SK-N-SH treated with all-trans-retinoic acid at 6 μM for 48 hours (cell line): ENCODE measurements around the gene WNT9B.

Experiments used
- ATAC-seq: fragments of 200-7000 bp; cut with Tn5 transposase; 3 replicates; pipeline ENCODE4 v1.9.1; 2020; ENCODE audit warnings: mild to moderate bottlenecking, moderate library complexity
- ARNTL ChIP-seq: fragments of 450-650 bp; formaldehyde crosslinking; IDR thresholded peaks from 2 replicates; pipeline ENCODE4 v1.5.0; 2020; ENCODE audit warnings: low read depth, mild to moderate bottlenecking, moderate library complexity, borderline replicate concordance
- CREB5 ChIP-seq: fragments of 250-450 bp; sonication (Bioruptor Pico); IDR thresholded peaks from 2 replicates; pipeline ENCODE4 v1.5.1; 2020; ENCODE audit warnings: low read depth, mild to moderate bottlenecking, moderate library complexity
- CSDC2 ChIP-seq: fragments of 250-450 bp; sonication (Bioruptor Pico); IDR thresholded peaks from 2 replicates; pipeline ENCODE4 v1.5.0; 2020; ENCODE audit warnings: mild to moderate bottlenecking, moderate library complexity
- CSRNP3 ChIP-seq: fragments of 250-450 bp; sonication (Bioruptor Pico); IDR thresholded peaks from 2 replicates; pipeline ENCODE4 v1.5.1; 2021; ENCODE audit warnings: mild to moderate bottlenecking, moderate library complexity
- ESRRG ChIP-seq: fragments of 250-450 bp; sonication (Bioruptor Pico); IDR thresholded peaks from 2 replicates; pipeline ENCODE4 v1.6.1; 2021; ENCODE audit warnings: mild to moderate bottlenecking
- GLIS3 ChIP-seq: fragments of 250-450 bp; sonication (Bioruptor Pico); IDR thresholded peaks from 2 replicates; pipeline ENCODE4 v1.5.0; 2020; ENCODE audit warnings: mild to moderate bottlenecking, moderate library complexity
- ISL1 ChIP-seq: fragments of 250-450 bp; sonication (Bioruptor Pico); IDR thresholded peaks from 2 replicates; pipeline ENCODE4 v2.1.2; 2022; ENCODE audit warnings: mild to moderate bottlenecking, moderate library complexity
- OSR1 ChIP-seq: fragments of 250-450 bp; sonication (Bioruptor Pico); IDR thresholded peaks from 2 replicates; pipeline ENCODE4 v1.8.0; 2022; ENCODE audit warnings: moderate library complexity, mild to moderate bottlenecking, inconsistent platforms
- POU6F1 ChIP-seq: fragments of 250-450 bp; sonication (Bioruptor Pico); IDR thresholded peaks from 2 replicates; pipeline ENCODE4 v1.8.0; 2021; ENCODE audit warnings: low read depth, mild to moderate bottlenecking, moderate library complexity, borderline replicate concordance
- PPARA ChIP-seq: fragments of 250-450 bp; sonication (Bioruptor Pico); IDR thresholded peaks from 2 replicates; pipeline ENCODE4 v1.5.0; 2020; ENCODE audit warnings: mild to moderate bottlenecking, borderline replicate concordance
- RARB ChIP-seq: fragments of 250-450 bp; sonication (Bioruptor Pico); IDR thresholded peaks from 2 replicates; pipeline ENCODE4 v1.8.0; 2021; ENCODE audit warnings: mild to moderate bottlenecking, moderate library complexity
- SNAI2 ChIP-seq: fragments of 250-450 bp; sonication (Bioruptor Pico); IDR thresholded peaks from 2 replicates; pipeline ENCODE4 v1.5.0; 2020; ENCODE audit warnings: mild to moderate bottlenecking, moderate library complexity
- TCF4 ChIP-seq: fragments of 250-450 bp; sonication (Bioruptor Pico); IDR thresholded peaks from 2 replicates; pipeline ENCODE4 v1.8.0; 2021; ENCODE audit warnings: mild to moderate bottlenecking, moderate library complexity, borderline replicate concordance
- TOX ChIP-seq: fragments of 250-450 bp; sonication (Bioruptor Pico); IDR thresholded peaks from 2 replicates; pipeline ENCODE4 v1.8.0; 2021; ENCODE audit warnings: mild to moderate bottlenecking, moderate library complexity, borderline replicate concordance
- TSHZ2 ChIP-seq: fragments of 250-450 bp; sonication (Bioruptor Pico); IDR thresholded peaks from 2 replicates; pipeline ENCODE4 v1.5.0; 2020; ENCODE audit warnings: mild to moderate bottlenecking, moderate library complexity
- ZC3H10 ChIP-seq: fragments of 250-450 bp; sonication (Bioruptor Pico); IDR thresholded peaks from 2 replicates; pipeline ENCODE4 v1.5.1; 2021; ENCODE audit warnings: mild to moderate bottlenecking, moderate library complexity
- ZFP3 ChIP-seq: fragments of 250-450 bp; sonication (Bioruptor Pico); IDR thresholded peaks from 2 replicates; pipeline ENCODE4 v1.5.0; 2020; ENCODE audit warnings: mild to moderate bottlenecking, moderate library complexity
- ZFP30 ChIP-seq: fragments of 450-650 bp; formaldehyde crosslinking; IDR thresholded peaks from 2 replicates; pipeline ENCODE4 v1.5.0; 2022; ENCODE audit warnings: mild to moderate bottlenecking, moderate library complexity
- ZNF565 ChIP-seq: fragments of 450-650 bp; formaldehyde crosslinking; conservative IDR thresholded peaks from 2 replicates; pipeline ENCODE4 v1.5.0; 2020; ENCODE audit warnings: low read depth, mild to moderate bottlenecking, moderate library complexity
- ZNF70 ChIP-seq: fragments of 450-650 bp; formaldehyde crosslinking; IDR thresholded peaks from 2 replicates; pipeline ENCODE4 v1.5.0; 2020; ENCODE audit warnings: mild to moderate bottlenecking, moderate library complexity
- ZNF8 ChIP-seq: fragments of 450-650 bp; formaldehyde crosslinking; IDR thresholded peaks from 2 replicates; pipeline ENCODE4 v1.5.0; 2020; ENCODE audit warnings: mild to moderate bottlenecking, moderate library complexity
- TF ChIP-seq, protein P1 (sequence below): fragments of 250-450 bp; sonication (Bioruptor Pico); IDR thresholded peaks from 2 replicates; pipeline ENCODE4 v1.8.0; 2020; ENCODE audit warnings: mild to moderate bottlenecking, moderate library complexity, borderline replicate concordance

The WNT9B gene

DNA sequence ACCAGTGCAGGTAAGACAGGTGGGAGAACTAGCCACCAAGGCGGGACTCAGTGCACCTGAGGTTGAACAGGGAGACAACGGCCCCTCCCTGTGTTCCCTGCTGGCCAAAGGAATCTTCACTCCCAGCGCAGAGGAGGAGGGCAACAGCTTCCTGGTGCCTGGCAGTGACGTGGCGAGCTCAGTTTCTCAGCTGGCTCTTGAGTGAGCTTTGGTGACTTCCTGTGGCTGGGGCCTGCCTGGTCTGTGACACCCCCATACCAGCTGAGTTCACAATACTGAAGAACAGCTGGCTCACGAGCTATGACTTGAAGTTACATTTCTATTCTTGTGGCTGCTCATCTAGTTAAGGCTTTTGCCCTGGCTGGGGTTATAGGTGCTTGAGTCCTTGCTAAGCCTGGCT is 26.1 kb downstream of the WNT9B start:
- ATAC-seq: no peak
- TF ChIP-seq ZFP3 (CRISPR knock-in tag): no peak
- no peak for TF ChIP-seq ZNF565 (CRISPR knock-in tag)
- TF ChIP-seq ISL1 (CRISPR knock-in tag): no peak
- TF ChIP-seq CSDC2 (CRISPR knock-in tag): no peak
- TF ChIP-seq RARB (CRISPR knock-in tag): no peak
- TF ChIP-seq ZNF8 (CRISPR knock-in tag): no peak
- TF ChIP-seq OSR1 (CRISPR knock-in tag): no peak
- TF ChIP-seq ZFP30 (CRISPR knock-in tag): no peak
- no peak for TF ChIP-seq TOX (CRISPR knock-in tag)
- TF ChIP-seq ARNTL (CRISPR knock-in tag): no peak
- no peak for TF ChIP-seq GLIS3 (CRISPR knock-in tag)
- no peak for TF ChIP-seq CREB5 (CRISPR knock-in tag)
- TF ChIP-seq POU6F1: no peak
- TF ChIP-seq TSHZ2 (CRISPR knock-in tag): no peak
- TF ChIP-seq ZC3H10: no peak
- TF ChIP-seq, protein P1, sequence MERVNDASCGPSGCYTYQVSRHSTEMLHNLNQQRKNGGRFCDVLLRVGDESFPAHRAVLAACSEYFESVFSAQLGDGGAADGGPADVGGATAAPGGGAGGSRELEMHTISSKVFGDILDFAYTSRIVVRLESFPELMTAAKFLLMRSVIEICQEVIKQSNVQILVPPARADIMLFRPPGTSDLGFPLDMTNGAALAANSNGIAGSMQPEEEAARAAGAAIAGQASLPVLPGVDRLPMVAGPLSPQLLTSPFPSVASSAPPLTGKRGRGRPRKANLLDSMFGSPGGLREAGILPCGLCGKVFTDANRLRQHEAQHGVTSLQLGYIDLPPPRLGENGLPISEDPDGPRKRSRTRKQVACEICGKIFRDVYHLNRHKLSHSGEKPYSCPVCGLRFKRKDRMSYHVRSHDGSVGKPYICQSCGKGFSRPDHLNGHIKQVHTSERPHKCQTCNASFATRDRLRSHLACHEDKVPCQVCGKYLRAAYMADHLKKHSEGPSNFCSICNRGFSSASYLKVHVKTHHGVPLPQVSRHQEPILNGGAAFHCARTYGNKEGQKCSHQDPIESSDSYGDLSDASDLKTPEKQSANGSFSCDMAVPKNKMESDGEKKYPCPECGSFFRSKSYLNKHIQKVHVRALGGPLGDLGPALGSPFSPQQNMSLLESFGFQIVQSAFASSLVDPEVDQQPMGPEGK (CRISPR knock-in tag): no peak
- no peak for TF ChIP-seq CSRNP3
- no peak for TF ChIP-seq ZNF70 (CRISPR knock-in tag)
- TF ChIP-seq ESRRG (CRISPR knock-in tag): no peak
- TF ChIP-seq PPARA: no peak

- no peak for TF ChIP-seq TOX (CRISPR knock-in tag)
- TF ChIP-seq ZNF70 (CRISPR knock-in tag): no peak
- TF ChIP-seq ARNTL (CRISPR knock-in tag): no peak
- no peak for TF ChIP-seq CSDC2 (CRISPR knock-in tag)
- TF ChIP-seq SNAI2: no peak
- no peak for TF ChIP-seq OSR1 (CRISPR knock-in tag)
- no peak for TF ChIP-seq ZFP30 (CRISPR knock-in tag)
- TF ChIP-seq, protein P1 (CRISPR knock-in tag): no peak
- TF ChIP-seq GLIS3 (CRISPR knock-in tag): no peak
- TF ChIP-seq CREB5 (CRISPR knock-in tag): no peak
- TF ChIP-seq TCF4: no peak
- no peak for TF ChIP-seq ZC3H10
- no peak for TF ChIP-seq ZFP3 (CRISPR knock-in tag)
- no peak for ATAC-seq
Observed at GRCh38 chr17:46878055-46878454, 26.7 kb downstream of the WNT9B start.
